GM23248 (cell line): ENCODE measurements around the gene PNLDC1. TPM values are rescaled to one million over a fixed set of nuclear protein-coding genes. Genes with fewer than 3 reads are reported as not detected.

Experiments used
- DNase-seq: peaks from one replicate; pipeline ENCODE4 v3.0.0-alpha.2; 2015
- H2AFZ ChIP-seq: fragments of 200-600 bp; sonication (generic); 2 replicates; pipeline ENCODE4 v1.6.1; 2016; ENCODE audit warnings: antibody characterized with exemption
- H3F3A ChIP-seq: fragments of 200-600 bp; sonication (generic); 2 replicates; pipeline ENCODE4 v1.6.1; 2016; ENCODE audit warnings: mild to moderate bottlenecking, antibody characterized with exemption, mixed run types; ENCODE audit not compliant: insufficient read depth
- H3K27ac ChIP-seq: fragments of 200-600 bp; sonication (generic); 2 replicates; pipeline ENCODE4 v1.5.1; 2016; ENCODE audit warnings: mild to moderate bottlenecking
- H3K27me3 ChIP-seq: fragments of 200-600 bp; sonication (generic); replicated peaks from 2 replicates; pipeline ENCODE4 v1.6.1; 2016; ENCODE audit warnings: mild to moderate bottlenecking; ENCODE audit not compliant: insufficient read depth
- H3K36me3 ChIP-seq: fragments of 200-600 bp; sonication (generic); 2 replicates; pipeline ENCODE4 v1.6.1; 2016; ENCODE audit warnings: low read depth, mild to moderate bottlenecking
- H3K4me1 ChIP-seq: fragments of 200-600 bp; sonication (generic); 2 replicates; pipeline ENCODE4 v1.6.1; 2016; ENCODE audit warnings: mild to moderate bottlenecking; ENCODE audit not compliant: insufficient read depth
- H3K4me2 ChIP-seq: fragments of 200-600 bp; sonication (generic); one replicate; pipeline ENCODE4 v1.6.1; 2016; ENCODE audit warnings: mild to moderate bottlenecking; ENCODE audit not compliant: unreplicated experiment
- H3K4me3 ChIP-seq: fragments of 200-600 bp; sonication (generic); 2 replicates; pipeline ENCODE4 v1.5.1; 2016; ENCODE audit warnings: mild to moderate bottlenecking
- H3K79me2 ChIP-seq: fragments of 200-600 bp; sonication (generic); 2 replicates; pipeline ENCODE4 v1.6.1; 2016; ENCODE audit warnings: mild to moderate bottlenecking; ENCODE audit not compliant: insufficient read depth
- H3K9ac ChIP-seq: fragments of 200-600 bp; sonication (generic); 2 replicates; pipeline ENCODE4 v1.6.1; 2016; ENCODE audit warnings: mild to moderate bottlenecking
- H3K9me2 ChIP-seq: fragments of 200-600 bp; sonication (generic); 2 replicates; pipeline ENCODE4 v1.6.1; 2016; ENCODE audit warnings: mixed run types, mild to moderate bottlenecking, moderate library complexity; ENCODE audit not compliant: insufficient read depth
- H3K9me3 ChIP-seq: fragments of 200-600 bp; sonication (generic); one replicate; pipeline ENCODE4 v1.6.1; 2017; ENCODE audit warnings: low read depth
- H4K20me1 ChIP-seq: fragments of 200-600 bp; sonication (generic); 2 replicates; pipeline ENCODE4 v1.6.0; 2016; ENCODE audit not compliant: insufficient read depth
- EZH2 ChIP-seq: fragments of 200-600 bp; sonication (generic); IDR thresholded peaks from 2 replicates; pipeline ENCODE4 v1.6.1; 2018; ENCODE audit warnings: antibody characterized with exemption, mild to moderate bottlenecking; ENCODE audit not compliant: insufficient read depth, poor library complexity, severe bottlenecking
- EZH2phosphoT487 ChIP-seq: fragments of 200-600 bp; sonication (generic); IDR thresholded peaks from 2 replicates; pipeline ENCODE4 v1.6.1; 2018; ENCODE audit warnings: antibody characterized with exemption, moderate library complexity, mild to moderate bottlenecking, low read depth; ENCODE audit not compliant: insufficient read depth
- WGBS, 2 experiments: methylation state at CpG; one replicate each; pipeline ENCODE4 v1.1.6; 2015 to 2017; ENCODE audit warnings: low lambda C conversion rate in 2 of 2, low coverage in 1 of 2; ENCODE audit errors: missing lambda C conversion rate in 2 of 2; 5-methylcytosine and 5-hydroxymethylcytosine counted together
- in situ Hi-C: fragments of 300-500 bp; cut with MboI; formaldehyde crosslinking; loops from 2 replicates; pipeline ENCODE4 v1.15.0; 2020
- polyA plus RNA-seq: library from polyadenylated mRNA; unstranded; fragments of >200 nt; fragmentation: Nextera tagmentation; extraction: Ambion mirVana; gene quantifications from 2 replicates; pipeline ENCODE4 v1.2.1, GENCODE V29; 2016
- total RNA-seq: library from RNA; depleted of rRNA; stranded (reverse); fragments of >200 nt; shearing (Covaris generic); gene quantifications from 2 replicates; pipeline ENCODE4 v1.2.3, GENCODE V29; 2014

Gene PNLDC1
- total and polyA plus RNA-seq, 2 experiments from 2014 or later, result not detected

DNA sequence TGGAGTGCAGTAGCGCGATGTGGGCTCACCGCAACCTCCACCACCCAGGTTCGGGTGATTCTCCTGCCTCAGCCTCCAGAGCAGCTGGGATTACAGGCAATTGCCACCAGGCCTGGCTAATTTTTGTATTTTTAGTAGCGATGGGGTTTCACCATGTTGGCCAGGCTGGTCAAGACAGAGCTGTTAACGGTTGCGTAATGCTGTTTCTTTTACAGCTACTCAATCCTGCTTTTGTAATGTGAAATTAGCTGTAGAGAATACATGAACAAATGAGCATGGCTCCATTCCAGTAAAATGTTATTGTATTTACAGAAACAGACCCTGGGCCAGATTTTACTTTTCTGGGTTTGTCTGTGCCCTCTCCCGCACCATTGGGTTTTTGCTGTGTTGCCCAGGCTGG, 1.9 kb downstream of the PNLDC1 start:
- Histone ChIP-seq H3F3A (no peaks in the 10 kb centered on the region; the same call in 1 of the 2 replicates), H3K9ac (no peak overlapping the region), H3K27me3 (no peaks in the 10 kb centered on the region), H3K4me3 (no peak overlapping the region), H2AFZ (no peak overlapping the region), H3K36me3 (peaks cover 20% of the 10 kb centered on the region), H3K79me2 (no peaks in the 10 kb centered on the region), H3K4me1 (no peaks in the 10 kb centered on the region), H3K9me2 (no peaks in the 10 kb centered on the region), H3K9me3 (no peaks in the 10 kb centered on the region), H3K4me2 (no peak overlapping the region), H3K27ac (no peak overlapping the region), H4K20me1 (no peaks in the 10 kb centered on the region)
- WGBS, 2 experiments, result 91 to 94% methylated on average over 8 of the region's 8 CpGs
- TF ChIP-seq EZH2phosphoT487 (no peak), EZH2 (no peak)
- DNase-seq, result no peak
- in situ Hi-C loops, result no loop called here

- in situ Hi-C loops, result no loop called here
Observed at GRCh38 chr6:159804504-159804903, 4.4 kb downstream of the PNLDC1 start.

GRCh38 chr6:159805440-159806020, 5.5 kb downstream of the PNLDC1 start:
- no peak overlapping the region for H3K4me3 ChIP-seq
- in situ Hi-C loops, result no loop called here
- no peaks in the 10 kb centered on the region for H3K9me2 ChIP-seq
- no peaks in the 10 kb centered on the region for H3K9me3 ChIP-seq
- WGBS, 2 experiments, result 92 to 96% methylated on average over 6 of the region's 6 CpGs
- H2AFZ ChIP-seq, result no peak overlapping the region
- no peaks in the 10 kb centered on the region for H3K36me3 ChIP-seq
- DNase-seq, result no peak
- H3K27me3 ChIP-seq, result no peaks in the 10 kb centered on the region
- H3K27ac ChIP-seq, result no peak overlapping the region
- no peak overlapping the region for H3K4me2 ChIP-seq
- H3K9ac ChIP-seq, result no peak overlapping the region
- H4K20me1 ChIP-seq, result no peaks in the 10 kb centered on the region
- no peaks in the 10 kb centered on the region for H3K79me2 ChIP-seq
- no peak for TF ChIP-seq EZH2
- no peak for TF ChIP-seq EZH2phosphoT487
- no peaks in the 10 kb centered on the region for H3K4me1 ChIP-seq
- H3F3A ChIP-seq, result no peaks in the 10 kb centered on the region

More at GRCh38 chr6:159804504-159804903, 4.4 kb downstream of the PNLDC1 start:
- DNase-seq, result no peak
- no peaks in the 10 kb centered on the region for H3K9me3 ChIP-seq
- WGBS, 2 experiments, result 84 to 87% methylated on average over 10 of the region's 10 CpGs
- H3K27ac ChIP-seq, result no peak overlapping the region
- no peaks in the 10 kb centered on the region for H3K9me2 ChIP-seq
- no peak overlapping the region for H2AFZ ChIP-seq
- H3K36me3 ChIP-seq, result no peaks in the 10 kb centered on the region
- H3K27me3 ChIP-seq, result no peaks in the 10 kb centered on the region
- no peak overlapping the region for H3K4me3 ChIP-seq
- TF ChIP-seq EZH2phosphoT487, result no peak
- no peak for TF ChIP-seq EZH2
- H3K79me2 ChIP-seq, result no peaks in the 10 kb centered on the region
- no peaks in the 10 kb centered on the region for H3F3A ChIP-seq
- no peaks in the 10 kb centered on the region for H4K20me1 ChIP-seq
- H3K4me1 ChIP-seq, result no peaks in the 10 kb centered on the region
- H3K9ac ChIP-seq, result no peak overlapping the region
- H3K4me2 ChIP-seq, result no peak overlapping the region

GRCh38 chr6:159806021-159806458, 6.0 kb downstream of the PNLDC1 start:
- no peaks in the 10 kb centered on the region for H3K9me2 ChIP-seq
- WGBS, 2 experiments, result 90% methylated on average over 9 of the region's 9 CpGs
- H2AFZ ChIP-seq, result no peak overlapping the region
- TF ChIP-seq EZH2, result no peak
- no peak for TF ChIP-seq EZH2phosphoT487
- H3K9me3 ChIP-seq, result no peaks in the 10 kb centered on the region
- H3K9ac ChIP-seq, result no peak overlapping the region
- H4K20me1 ChIP-seq, result no peaks in the 10 kb centered on the region
- no peaks in the 10 kb centered on the region for H3K79me2 ChIP-seq
- no peak for DNase-seq
- no peaks in the 10 kb centered on the region for H3F3A ChIP-seq
- no peaks in the 10 kb centered on the region for H3K27me3 ChIP-seq
- no peak overlapping the region for H3K4me3 ChIP-seq
- in situ Hi-C loops, result no loop called here
- H3K4me1 ChIP-seq, result no peaks in the 10 kb centered on the region
- no peaks in the 10 kb centered on the region for H3K36me3 ChIP-seq
- no peak overlapping the region for H3K27ac ChIP-seq
- H3K4me2 ChIP-seq, result no peak overlapping the region
